K562 (cell line): ENCODE measurements around the gene DAZAP1. TPM values are rescaled to one million over a fixed set of nuclear protein-coding genes. Genes with fewer than 3 reads are reported as not detected.
A peak's percentile ranks its signal among the peaks of the same experiment; 100 is the strongest.

Experiments
- BRCA1 ChIP-seq, 2 experiments: fragments of 450-650 bp in 1 of 2; sonication (generic) in 1 of 2; formaldehyde crosslinking in 1 of 2; IDR thresholded peaks; 2 replicates each; pipeline versions ENCODE4 v1.5.0 to v1.6.1; 2017 to 2020; ENCODE audit warnings: mild to moderate bottlenecking in 1 of 2, missing genetic modification reagents in 1 of 2
- BRD4 ChIP-seq: fragments of 200-600 bp; sonication (generic); IDR thresholded peaks from 2 replicates; pipeline ENCODE4 v1.6.1; 2017; ENCODE audit warnings: inconsistent platforms
- COPS2 ChIP-seq: fragments of 450-650 bp; conservative IDR thresholded peaks from 2 replicates; pipeline ENCODE4 v1.6.1; 2016; ENCODE audit warnings: mild to moderate bottlenecking, moderate library complexity
- DMBX1 ChIP-seq: fragments of 250-450 bp; sonication (Bioruptor Pico); IDR thresholded peaks from 2 replicates; pipeline ENCODE4 v1.8.0; 2022; ENCODE audit warnings: inconsistent platforms, mild to moderate bottlenecking, moderate library complexity, borderline replicate concordance
- HMGN3 ChIP-seq: IDR thresholded peaks from 2 replicates; pipeline ENCODE4 v1.6.1; 2011; ENCODE audit warnings: borderline replicate concordance, low read depth, mild to moderate bottlenecking, mixed read lengths, low read length; ENCODE audit not compliant: insufficient read length; ENCODE audit errors: extremely low read depth
- MEIS2 ChIP-seq: fragments of 450-650 bp; IDR thresholded peaks from 2 replicates; pipeline ENCODE4 v1.6.1; 2014; ENCODE audit warnings: mild to moderate bottlenecking; ENCODE audit not compliant: partially characterized antibody
- PCBP1 ChIP-seq: fragments of 200-400 bp; formaldehyde crosslinking; IDR thresholded peaks from 2 replicates; pipeline ENCODE4 v1.6.1; 2018; ENCODE audit warnings: mild to moderate bottlenecking, low read depth, low read length; ENCODE audit not compliant: poor library complexity, severe bottlenecking
- POLR2G ChIP-seq: fragments of 200-400 bp; formaldehyde crosslinking; IDR thresholded peaks from 2 replicates; pipeline ENCODE4 v1.6.1; 2017; ENCODE audit warnings: low read depth, mild to moderate bottlenecking, antibody characterized with exemption, low read length, moderate library complexity
- RBBP5 ChIP-seq: fragments of 200-600 bp; sonication (generic); IDR thresholded peaks from 2 replicates; pipeline ENCODE4 v1.6.1; 2012; ENCODE audit warnings: borderline replicate concordance, mild to moderate bottlenecking, low read length, control low read depth, inconsistent platforms; ENCODE audit not compliant: insufficient read depth, poor library complexity, severe bottlenecking
- SMARCA4 ChIP-seq: fragments of 450-650 bp; IDR thresholded peaks from 2 replicates; pipeline ENCODE4 v1.6.1; 2016
- ZBTB17 ChIP-seq: fragments of 450-650 bp; formaldehyde crosslinking; IDR thresholded peaks from 2 replicates; pipeline ENCODE4 v1.4.0; 2020; ENCODE audit warnings: mild to moderate bottlenecking
- ZNF23 ChIP-seq: fragments of 250-450 bp; sonication (Bioruptor Pico); IDR thresholded peaks from 2 replicates; pipeline ENCODE4 v1.4.0; 2020; ENCODE audit warnings: mild to moderate bottlenecking
- ZNF24 ChIP-seq: fragments of 450-650 bp; IDR thresholded peaks from 2 replicates; pipeline ENCODE4 v1.6.1; 2016
- ZNF695 ChIP-seq: fragments of 450-650 bp; formaldehyde crosslinking; IDR thresholded peaks from 2 replicates; pipeline ENCODE4 v1.4.0; 2020; ENCODE audit warnings: mild to moderate bottlenecking, moderate library complexity
- polyA plus RNA-seq, 8 experiments: library from polyadenylated mRNA; depleted of rRNA in 4 of 8; stranded (reverse) in 5 of 8; unstranded in 3 of 8; fragments of >200 nt; fragmentation: Nextera tagmentation in 2 of 8; fragmentation: Illumina TruSeq in 1 of 8; extraction: Ambion mirVana in 2 of 8; extraction: Trizol in 1 of 8; gene quantifications; 2 replicates each; pipeline versions ENCODE4 v1.2.1 to v1.2.3, GENCODE V29; 2011 to 2014; ENCODE audit warnings: inconsistent platforms in 1 of 8, missing spikeins in 1 of 8
- total RNA-seq, 7 experiments: library from RNA; depleted of rRNA in 6 of 7; stranded (reverse); fragments of >200 nt in 6 of 7; fragmentation: Illumina TruSeq in 2 of 7; extraction: Trizol in 2 of 7; gene quantifications; 2 replicates each; pipeline versions ENCODE4 v1.2.1 to v1.2.3, GENCODE V29; 2011 to 2021; ENCODE audit warnings: low replicate concordance in 1 of 7
- TF ChIP-seq, protein P1 (sequence below): fragments of 450-650 bp; conservative IDR thresholded peaks from 2 replicates; pipeline ENCODE4 v1.6.1; 2016; ENCODE audit warnings: missing genetic modification characterization, low read depth, mild to moderate bottlenecking, control low read depth, missing compliant biosample characterization
- TF ChIP-seq, protein P2 (sequence below): fragments of 200-800 bp; sonication (Bioruptor generic); IDR thresholded peaks from 2 replicates; pipeline ENCODE4 v1.6.1; 2017; ENCODE audit warnings: missing genetic modification characterization, missing compliant biosample characterization
- TF ChIP-seq, protein P3 (sequence below): sonication (generic); formaldehyde crosslinking; IDR thresholded peaks from 2 replicates; pipeline ENCODE4 v1.8.1; 2023; ENCODE audit warnings: mild to moderate bottlenecking, missing genetic modification reagents
- TF ChIP-seq, protein P4 (sequence below): sonication (generic); formaldehyde crosslinking; IDR thresholded peaks from 2 replicates; pipeline ENCODE4 v1.8.1; 2022; ENCODE audit warnings: missing genetic modification reagents
- TF ChIP-seq, protein P5 (sequence below), 2 experiments: fragments of 450-650 bp; IDR thresholded peaks; 2 replicates each; pipeline ENCODE4 v1.6.1; 2016

DAZAP1 gene
- total and polyA plus RNA-seq, 9 of the 15 experiments (the other 6 are each of a cell fraction or from before 2014, with no cell fraction given), result 10.8 to 289 (median 142) TPM

DNA sequence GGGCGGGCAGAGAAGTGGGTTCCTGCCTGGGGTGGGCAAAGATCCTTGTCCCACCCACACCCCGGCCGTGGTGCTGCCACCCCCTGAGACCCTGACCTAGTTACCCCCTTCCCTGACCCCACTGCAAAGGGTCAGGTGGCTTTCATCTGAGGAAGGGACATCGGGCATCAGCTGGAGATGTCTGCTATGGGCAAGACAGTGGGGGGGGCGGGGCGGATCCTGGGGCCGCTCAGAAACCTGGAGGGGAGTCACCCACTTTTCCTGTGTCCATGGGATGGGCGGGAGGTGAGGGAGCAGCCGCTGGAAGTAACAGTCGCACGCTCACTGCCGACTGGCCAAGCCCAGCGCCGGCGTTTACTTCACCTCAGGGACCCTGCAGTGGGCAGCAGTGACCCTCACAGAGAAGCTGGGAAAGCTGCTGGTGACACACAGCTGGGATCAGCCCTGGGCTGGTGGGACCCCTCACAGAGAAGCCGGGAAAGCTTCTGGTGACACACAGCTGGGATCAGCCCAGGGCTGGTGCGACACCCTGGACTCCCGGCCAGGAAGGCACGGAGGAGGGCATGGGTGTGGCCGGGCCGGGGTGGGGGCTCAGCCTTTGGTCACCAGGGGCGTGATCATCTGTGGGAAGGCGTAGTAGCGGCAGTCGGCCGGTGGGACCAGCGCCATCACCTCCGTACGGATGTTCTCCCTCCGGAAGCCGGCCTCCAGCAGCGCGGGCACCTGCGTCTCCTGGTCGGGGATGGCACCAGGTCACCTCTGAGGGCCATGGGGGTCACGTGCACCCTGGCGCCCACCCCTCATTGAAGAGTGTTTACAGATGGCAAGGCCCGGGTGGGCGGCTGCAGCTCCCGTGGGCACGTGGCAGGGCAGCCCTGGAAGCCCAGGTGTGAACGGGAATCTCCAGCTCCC, 10.4 kb upstream of the DAZAP1 start (continued):
- TF ChIP-seq, protein P1, sequence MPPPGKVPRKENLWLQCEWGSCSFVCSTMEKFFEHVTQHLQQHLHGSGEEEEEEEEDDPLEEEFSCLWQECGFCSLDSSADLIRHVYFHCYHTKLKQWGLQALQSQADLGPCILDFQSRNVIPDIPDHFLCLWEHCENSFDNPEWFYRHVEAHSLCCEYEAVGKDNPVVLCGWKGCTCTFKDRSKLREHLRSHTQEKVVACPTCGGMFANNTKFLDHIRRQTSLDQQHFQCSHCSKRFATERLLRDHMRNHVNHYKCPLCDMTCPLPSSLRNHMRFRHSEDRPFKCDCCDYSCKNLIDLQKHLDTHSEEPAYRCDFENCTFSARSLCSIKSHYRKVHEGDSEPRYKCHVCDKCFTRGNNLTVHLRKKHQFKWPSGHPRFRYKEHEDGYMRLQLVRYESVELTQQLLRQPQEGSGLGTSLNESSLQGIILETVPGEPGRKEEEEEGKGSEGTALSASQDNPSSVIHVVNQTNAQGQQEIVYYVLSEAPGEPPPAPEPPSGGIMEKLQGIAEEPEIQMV (tag), result no peak
- TF ChIP-seq, protein P2, sequence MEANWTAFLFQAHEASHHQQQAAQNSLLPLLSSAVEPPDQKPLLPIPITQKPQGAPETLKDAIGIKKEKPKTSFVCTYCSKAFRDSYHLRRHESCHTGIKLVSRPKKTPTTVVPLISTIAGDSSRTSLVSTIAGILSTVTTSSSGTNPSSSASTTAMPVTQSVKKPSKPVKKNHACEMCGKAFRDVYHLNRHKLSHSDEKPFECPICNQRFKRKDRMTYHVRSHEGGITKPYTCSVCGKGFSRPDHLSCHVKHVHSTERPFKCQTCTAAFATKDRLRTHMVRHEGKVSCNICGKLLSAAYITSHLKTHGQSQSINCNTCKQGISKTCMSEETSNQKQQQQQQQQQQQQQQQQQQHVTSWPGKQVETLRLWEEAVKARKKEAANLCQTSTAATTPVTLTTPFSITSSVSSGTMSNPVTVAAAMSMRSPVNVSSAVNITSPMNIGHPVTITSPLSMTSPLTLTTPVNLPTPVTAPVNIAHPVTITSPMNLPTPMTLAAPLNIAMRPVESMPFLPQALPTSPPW (CRISPR knock-in tag), result peak; percentile 34; the same call in 1 of the 2 replicates
- no peak for TF ChIP-seq RBBP5
- TF ChIP-seq, protein P3, sequence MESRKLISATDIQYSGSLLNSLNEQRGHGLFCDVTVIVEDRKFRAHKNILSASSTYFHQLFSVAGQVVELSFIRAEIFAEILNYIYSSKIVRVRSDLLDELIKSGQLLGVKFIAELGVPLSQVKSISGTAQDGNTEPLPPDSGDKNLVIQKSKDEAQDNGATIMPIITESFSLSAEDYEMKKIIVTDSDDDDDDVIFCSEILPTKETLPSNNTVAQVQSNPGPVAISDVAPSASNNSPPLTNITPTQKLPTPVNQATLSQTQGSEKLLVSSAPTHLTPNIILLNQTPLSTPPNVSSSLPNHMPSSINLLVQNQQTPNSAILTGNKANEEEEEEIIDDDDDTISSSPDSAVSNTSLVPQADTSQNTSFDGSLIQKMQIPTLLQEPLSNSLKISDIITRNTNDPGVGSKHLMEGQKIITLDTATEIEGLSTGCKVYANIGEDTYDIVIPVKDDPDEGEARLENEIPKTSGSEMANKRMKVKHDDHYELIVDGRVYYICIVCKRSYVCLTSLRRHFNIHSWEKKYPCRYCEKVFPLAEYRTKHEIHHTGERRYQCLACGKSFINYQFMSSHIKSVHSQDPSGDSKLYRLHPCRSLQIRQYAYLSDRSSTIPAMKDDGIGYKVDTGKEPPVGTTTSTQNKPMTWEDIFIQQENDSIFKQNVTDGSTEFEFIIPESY (CRISPR knock-in tag), result peak; percentile 49; the same call in 1 of the 2 replicates
- peak; percentile 9 for TF ChIP-seq HMGN3
- TF ChIP-seq ZNF695, result no peak
- no peak for TF ChIP-seq COPS2
- TF ChIP-seq POLR2G, result peak; percentile 71
- TF ChIP-seq ZNF23 (CRISPR knock-in tag), result peak; percentile 89
- TF ChIP-seq PCBP1, result peak; percentile 12
- peak; percentile 96 for TF ChIP-seq ZBTB17
- no peak for TF ChIP-seq MEIS2
- TF ChIP-seq, protein P4, sequence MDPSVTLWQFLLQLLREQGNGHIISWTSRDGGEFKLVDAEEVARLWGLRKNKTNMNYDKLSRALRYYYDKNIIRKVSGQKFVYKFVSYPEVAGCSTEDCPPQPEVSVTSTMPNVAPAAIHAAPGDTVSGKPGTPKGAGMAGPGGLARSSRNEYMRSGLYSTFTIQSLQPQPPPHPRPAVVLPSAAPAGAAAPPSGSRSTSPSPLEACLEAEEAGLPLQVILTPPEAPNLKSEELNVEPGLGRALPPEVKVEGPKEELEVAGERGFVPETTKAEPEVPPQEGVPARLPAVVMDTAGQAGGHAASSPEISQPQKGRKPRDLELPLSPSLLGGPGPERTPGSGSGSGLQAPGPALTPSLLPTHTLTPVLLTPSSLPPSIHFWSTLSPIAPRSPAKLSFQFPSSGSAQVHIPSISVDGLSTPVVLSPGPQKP (CRISPR knock-in tag), result no peak
- TF ChIP-seq BRCA1 (IDR thresholded peaks at IDR 0.05), result no peak
- no peak for TF ChIP-seq BRCA1 (CRISPR knock-in tag; IDR thresholded peaks at IDR 0.05)
- no peak for TF ChIP-seq SMARCA4
- TF ChIP-seq, protein P5, sequence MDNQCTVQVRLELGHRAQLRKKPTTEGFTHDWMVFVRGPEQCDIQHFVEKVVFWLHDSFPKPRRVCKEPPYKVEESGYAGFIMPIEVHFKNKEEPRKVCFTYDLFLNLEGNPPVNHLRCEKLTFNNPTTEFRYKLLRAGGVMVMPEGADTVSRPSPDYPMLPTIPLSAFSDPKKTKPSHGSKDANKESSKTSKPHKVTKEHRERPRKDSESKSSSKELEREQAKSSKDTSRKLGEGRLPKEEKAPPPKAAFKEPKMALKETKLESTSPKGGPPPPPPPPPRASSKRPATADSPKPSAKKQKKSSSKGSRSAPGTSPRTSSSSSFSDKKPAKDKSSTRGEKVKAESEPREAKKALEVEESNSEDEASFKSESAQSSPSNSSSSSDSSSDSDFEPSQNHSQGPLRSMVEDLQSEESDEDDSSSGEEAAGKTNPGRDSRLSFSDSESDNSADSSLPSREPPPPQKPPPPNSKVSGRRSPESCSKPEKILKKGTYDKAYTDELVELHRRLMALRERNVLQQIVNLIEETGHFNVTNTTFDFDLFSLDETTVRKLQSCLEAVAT (IDR thresholded peaks at IDR 0.05), result peak in 1 of 2 experiments; percentile 96; a peak in 2 of 4 replicates
- no peak for TF ChIP-seq BRD4
- TF ChIP-seq DMBX1 (CRISPR knock-in tag), result no peak
- TF ChIP-seq ZNF24, result no peak
